HEK293T (cell line): ENCODE results near the gene HSF5.

Experiments
- CTCF ChIA-PET: fragments of 350-600 bp; formaldehyde crosslinking; extraction: SDS; loops from one replicate; lab custom pipeline; 2021; ENCODE audit warnings: antibody characterized with exemption, inconsistent platforms; lab: Yijun Ruan, JAX
- POLR2A ChIA-PET: fragments of 350-600 bp; formaldehyde crosslinking; extraction: SDS; loops from one replicate; lab custom pipeline; 2020; ENCODE audit warnings: antibody characterized with exemption, inconsistent platforms; lab: Yijun Ruan, JAX
- DNase-seq: peaks from one replicate; pipeline ENCODE4 v3.0.0; 2012; ENCODE audit warnings: mixed read lengths; ENCODE audit errors: extremely low spot score
- ARNT ChIP-seq: fragments of 450-650 bp; IDR thresholded peaks from 2 replicates; pipeline ENCODE4 v1.6.1; 2017; ENCODE audit warnings: mild to moderate bottlenecking
- BHLHE40 ChIP-seq: fragments of 450-650 bp; IDR thresholded peaks from 2 replicates; pipeline ENCODE4 v1.6.1; 2016; ENCODE audit warnings: mild to moderate bottlenecking, moderate library complexity, borderline replicate concordance
- CTBP1 ChIP-seq: fragments of 450-650 bp; IDR thresholded peaks from 2 replicates; pipeline ENCODE4 v1.6.1; 2016; ENCODE audit warnings: borderline replicate concordance
- ELF4 ChIP-seq: fragments of 450-650 bp; IDR thresholded peaks from 2 replicates; pipeline ENCODE4 v1.6.1; 2017; ENCODE audit warnings: antibody characterized with exemption
- FOXA1 ChIP-seq: fragments of 450-650 bp; IDR thresholded peaks from 2 replicates; pipeline ENCODE4 v1.6.1; 2016; ENCODE audit warnings: mild to moderate bottlenecking
- FOXK2 ChIP-seq: fragments of 450-650 bp; IDR thresholded peaks from 2 replicates; pipeline ENCODE4 v1.6.1; 2016; ENCODE audit warnings: mild to moderate bottlenecking
- FOXM1 ChIP-seq: fragments of 450-650 bp; IDR thresholded peaks from 2 replicates; pipeline ENCODE4 v1.6.1; 2017; ENCODE audit warnings: mild to moderate bottlenecking, borderline replicate concordance
- HDGF ChIP-seq: fragments of 450-650 bp; IDR thresholded peaks from 2 replicates; pipeline ENCODE4 v1.6.1; 2017; ENCODE audit warnings: antibody characterized with exemption, borderline replicate concordance
- L3MBTL2 ChIP-seq: fragments of 450-650 bp; conservative IDR thresholded peaks from 2 replicates; pipeline ENCODE4 v1.6.1; 2016; ENCODE audit warnings: mild to moderate bottlenecking
- LEF1 ChIP-seq: fragments of 450-650 bp; IDR thresholded peaks from 2 replicates; pipeline ENCODE4 v1.6.1; 2017; ENCODE audit warnings: mild to moderate bottlenecking, borderline replicate concordance
- NFRKB ChIP-seq: fragments of 450-650 bp; IDR thresholded peaks from 2 replicates; pipeline ENCODE4 v1.6.1; 2016; ENCODE audit warnings: mild to moderate bottlenecking, moderate library complexity
- PKNOX1 ChIP-seq: fragments of 450-650 bp; IDR thresholded peaks from 2 replicates; pipeline ENCODE4 v1.6.1; 2016
- SP1 ChIP-seq: fragments of 450-650 bp; IDR thresholded peaks from 2 replicates; pipeline ENCODE4 v1.6.1; 2017
- SUZ12 ChIP-seq: fragments of 450-650 bp; IDR thresholded peaks from 2 replicates; pipeline ENCODE4 v1.6.1; 2016; ENCODE audit warnings: mild to moderate bottlenecking
- TARDBP ChIP-seq: fragments of 450-650 bp; IDR thresholded peaks from 2 replicates; pipeline ENCODE4 v1.6.1; 2016
- ZNF384 ChIP-seq: fragments of 450-650 bp; IDR thresholded peaks from 2 replicates; pipeline ENCODE4 v1.6.1; 2016

HSF5 gene

DNA sequence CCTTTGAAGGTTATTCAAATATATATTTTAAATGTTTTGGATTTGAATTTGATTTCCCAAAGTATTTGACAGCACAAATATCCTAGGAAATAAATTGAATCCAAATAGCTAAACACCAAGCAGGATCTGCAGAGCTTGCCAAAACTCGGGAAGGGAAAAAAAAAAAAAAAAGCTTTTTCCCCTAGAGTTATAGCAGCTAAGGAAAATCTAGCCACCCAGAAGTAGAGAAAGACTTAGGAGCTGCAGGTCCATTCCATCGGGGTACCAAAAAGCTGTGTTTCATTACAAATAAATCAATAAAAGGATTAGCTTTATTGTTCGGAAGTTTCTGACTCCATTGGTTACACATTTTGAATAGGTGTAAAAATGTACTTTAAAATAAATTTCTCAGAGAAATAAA lies 19.3 kb downstream of the HSF5 start:
- TF ChIP-seq NFRKB = no peak
- no peak for TF ChIP-seq PKNOX1
- no peak for TF ChIP-seq SUZ12
- TF ChIP-seq TARDBP = no peak
- TF ChIP-seq FOXA1 = no peak
- no peak for TF ChIP-seq HDGF
- TF ChIP-seq FOXM1 = no peak
- no peak for TF ChIP-seq BHLHE40
- TF ChIP-seq ELF4 = no peak
- no peak for TF ChIP-seq ARNT
- TF ChIP-seq ZNF384 = no peak
- no peak for TF ChIP-seq L3MBTL2
- no peak for TF ChIP-seq LEF1
- TF ChIP-seq CTBP1 = no peak
- no peak for TF ChIP-seq FOXK2
- TF ChIP-seq SP1 = no peak
- ChIA-PET POLR2A (interaction anchor here (1.1 kb wide), 1 partner anchor 10 kb away, joined by 4 read pairs; no protein-coding TSS in a partner anchor), CTCF (no interaction called here)
- DNase-seq = no peak

DNA sequence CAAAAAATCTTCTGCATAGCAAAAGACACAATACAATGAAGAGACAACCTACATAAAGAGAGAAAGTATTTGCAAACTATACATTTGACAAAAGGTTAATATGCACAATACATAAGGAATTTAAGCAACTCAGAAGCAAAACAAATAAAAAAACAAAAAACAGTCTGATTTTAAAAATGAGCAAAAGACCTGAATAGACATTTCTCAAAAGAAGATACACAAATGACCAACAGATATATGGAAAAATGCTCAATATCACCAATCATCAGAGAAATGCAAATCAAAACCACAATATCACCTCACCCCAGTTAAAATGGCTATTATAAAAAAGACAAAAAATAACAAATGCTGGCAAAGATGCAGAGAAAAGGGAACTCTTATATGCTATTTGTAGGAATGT lies 32.7 kb downstream of the HSF5 start:
- no peak for TF ChIP-seq SUZ12
- no peak for TF ChIP-seq NFRKB
- no peak for TF ChIP-seq FOXK2
- TF ChIP-seq FOXA1 = no peak
- no peak for TF ChIP-seq PKNOX1
- ChIA-PET POLR2A (no interaction called here), CTCF (no interaction called here)
- no peak for DNase-seq

DNA sequence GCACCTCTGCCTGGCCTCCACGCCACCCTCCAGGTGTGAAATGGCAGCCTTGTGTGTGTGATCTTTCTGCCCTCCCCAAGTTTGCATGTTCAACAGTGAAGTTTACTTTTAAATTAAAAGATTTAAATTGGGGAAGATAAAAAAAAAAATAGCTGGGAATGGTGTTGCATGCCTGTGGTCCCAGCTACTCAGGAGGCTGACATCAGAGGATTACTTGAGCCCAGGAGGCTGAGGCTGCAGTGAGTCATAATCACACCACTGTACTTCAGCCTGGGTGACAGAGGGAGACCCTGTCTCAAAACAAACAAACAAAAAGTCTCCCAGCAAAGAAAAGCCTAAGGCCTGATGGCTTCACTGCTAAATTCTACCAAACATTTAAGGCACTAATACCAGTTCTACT lies 35.5 kb downstream of the HSF5 start:
- no peak for DNase-seq
- TF ChIP-seq SP1 (no peak), FOXK2 (no peak), PKNOX1 (no peak), FOXM1 (no peak), CTBP1 (no peak), SUZ12 (no peak), L3MBTL2 (no peak), BHLHE40 (no peak), HDGF (no peak), TARDBP (no peak)
- ChIA-PET POLR2A (no interaction called here), CTCF (no interaction called here)

DNA sequence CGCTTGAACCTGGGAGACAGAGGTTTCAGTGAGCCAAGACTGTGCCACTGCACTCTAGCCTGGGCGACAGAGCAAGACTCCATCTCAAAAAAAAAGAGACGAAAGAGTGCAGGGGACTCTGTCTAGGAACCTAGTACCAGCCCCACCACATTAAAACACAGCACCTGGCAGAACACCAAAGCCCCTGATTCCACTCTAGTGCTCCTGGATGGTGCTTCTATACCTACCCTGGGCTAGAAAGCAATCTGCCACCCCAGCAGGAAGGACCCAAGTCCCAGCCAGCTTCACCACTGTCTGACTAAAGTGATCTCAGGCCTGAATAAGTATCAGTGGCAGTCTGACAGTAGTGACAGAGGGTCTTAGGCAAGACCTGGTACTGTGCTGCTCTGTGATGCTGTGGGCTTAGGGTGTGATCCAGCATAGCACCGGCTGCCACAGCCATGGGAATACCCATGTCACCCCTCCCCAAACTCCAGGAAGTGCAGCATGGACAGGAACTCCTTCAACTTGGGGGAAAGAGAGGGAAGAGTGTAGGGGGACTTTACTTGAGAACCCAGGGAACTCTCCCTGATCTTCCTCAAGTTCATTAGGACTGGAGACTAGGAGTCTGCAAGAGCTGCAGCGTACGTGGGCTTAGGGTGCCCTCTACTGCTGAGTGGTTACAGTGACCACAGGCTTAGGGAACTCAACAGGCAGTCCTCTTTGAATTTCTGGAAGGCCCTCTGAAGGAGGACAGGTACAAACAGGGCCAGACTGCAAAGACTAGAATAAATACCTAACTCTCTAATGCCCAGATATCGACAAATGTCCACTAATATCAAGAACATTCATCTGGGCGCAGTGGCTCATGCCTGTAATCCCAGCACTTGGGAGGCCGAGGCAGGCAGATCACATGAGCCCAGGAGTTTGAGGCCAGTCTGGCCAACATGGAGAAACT lies 40.9 kb downstream of the HSF5 start:
- ChIA-PET POLR2A (no interaction called here), CTCF (interaction anchor here (1.9 kb wide), 1 partner anchor 130 kb away, joined by 15 read pairs; no protein-coding TSS in a partner anchor)
- no peak for TF ChIP-seq L3MBTL2
- TF ChIP-seq FOXM1 = no peak
- no peak for TF ChIP-seq CTBP1
- peak; percentile 78 for DNase-seq

DNA sequence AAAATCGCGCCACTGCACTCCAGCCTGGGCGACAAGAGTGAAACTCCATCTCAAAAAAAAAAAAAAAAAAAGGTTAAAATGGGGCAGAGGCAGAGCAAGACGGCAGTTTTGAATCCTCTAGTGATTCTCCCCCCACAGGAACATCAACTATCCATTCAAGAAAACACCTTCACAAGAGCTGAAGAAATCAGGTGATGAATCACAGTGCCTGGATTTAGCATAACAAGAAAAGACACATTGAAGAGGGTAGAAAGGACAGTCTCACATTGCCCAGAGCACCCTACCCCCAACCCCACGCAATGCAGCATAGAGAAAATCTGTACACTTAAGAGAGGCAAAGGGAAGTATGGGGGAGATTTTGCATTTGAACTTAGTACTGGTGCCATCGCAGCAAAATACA lies 42.1 kb downstream of the HSF5 start:
- ChIA-PET CTCF (interaction anchor here (1.9 kb wide), 1 partner anchor 129 kb away, joined by 15 read pairs; no protein-coding TSS in a partner anchor), POLR2A (no interaction called here)
- TF ChIP-seq TARDBP (no peak), SUZ12 (no peak), NFRKB (no peak), BHLHE40 (no peak), SP1 (no peak)
- no peak for DNase-seq

DNA sequence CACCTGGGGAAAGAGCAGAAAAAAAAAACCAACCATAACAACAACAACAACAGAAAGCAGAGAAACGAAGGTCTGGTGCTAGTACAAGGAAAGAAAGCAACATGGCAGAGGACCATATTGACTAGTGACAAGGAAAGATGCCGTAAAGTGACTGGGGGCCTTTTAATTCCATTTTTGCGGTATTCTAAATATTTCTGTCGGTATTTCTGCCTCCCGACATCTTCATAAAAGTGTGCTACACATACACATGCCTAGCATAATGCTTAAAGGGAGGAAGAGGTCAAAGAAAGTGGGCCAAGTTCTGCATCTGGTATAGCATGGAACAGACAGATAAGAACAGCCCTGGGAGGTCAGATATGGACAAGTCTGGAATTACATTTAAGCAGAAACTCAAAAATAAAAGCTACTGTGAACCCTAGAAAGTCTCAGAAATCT lies 51.4 kb downstream of the HSF5 start:
- POLR2A ChIA-PET = interaction anchor here (1.3 kb wide), 1 partner anchor 19 kb away, joined by 3 read pairs; the partner anchor contains the start of gene RNF43
- CTCF ChIA-PET = interaction anchor here (1.2 kb wide), 1 partner anchor 120 kb away, joined by 5 read pairs; no protein-coding TSS in a partner anchor

More for the DNA sequence above, 51.4 kb downstream of the HSF5 start:
- no peak for DNase-seq
- TF ChIP-seq NFRKB (no peak), CTBP1 (no peak), FOXA1 (no peak), HDGF (no peak), TARDBP (no peak), FOXK2 (no peak), ELF4 (no peak), PKNOX1 (no peak), BHLHE40 (no peak), L3MBTL2 (no peak)
